Measurements from ENCODE around the gene COPB1.

The COPB1 gene

GRCh38 chr11:14414470-14415461 is 84.8 kb downstream of the COPB1 start (continued):
- TF ChIP-seq ARNTL (CRISPR knock-in tag; IDR thresholded peaks at IDR 0.05; ENCODE audit: borderline replicate concordance, low read depth) = no peak
- TF ChIP-seq ZC3H10 (CRISPR knock-in tag; IDR thresholded peaks at IDR 0.05) = no peak
- TF ChIP-seq ZNF8 (CRISPR knock-in tag; IDR thresholded peaks at IDR 0.05) = no peak
- TF ChIP-seq ZNF70 (CRISPR knock-in tag; IDR thresholded peaks at IDR 0.05) = no peak
- TF ChIP-seq ESRRG (CRISPR knock-in tag; IDR thresholded peaks at IDR 0.05) = no peak
- TF ChIP-seq PPARA (CRISPR knock-in tag; IDR thresholded peaks at IDR 0.05; ENCODE audit: borderline replicate concordance) = no peak

GRCh38 chr11:14413307-14414069 is 86.1 kb downstream of the COPB1 start:
- TF ChIP-seq ZNF70 (CRISPR knock-in tag; IDR thresholded peaks at IDR 0.05) = no peak
- TF ChIP-seq GLIS3 (CRISPR knock-in tag; IDR thresholded peaks at IDR 0.05) = no peak
- no peak for TF ChIP-seq PPARA (CRISPR knock-in tag; IDR thresholded peaks at IDR 0.05; ENCODE audit: borderline replicate concordance)
- TF ChIP-seq ARNTL (CRISPR knock-in tag; IDR thresholded peaks at IDR 0.05; ENCODE audit: borderline replicate concordance, low read depth) = no peak
- no peak for TF ChIP-seq ESRRG (CRISPR knock-in tag; IDR thresholded peaks at IDR 0.05)
- no peak for TF ChIP-seq CSDC2 (CRISPR knock-in tag; IDR thresholded peaks at IDR 0.05)
- no peak for TF ChIP-seq ZC3H10 (CRISPR knock-in tag; IDR thresholded peaks at IDR 0.05)
- TF ChIP-seq ZNF565 (CRISPR knock-in tag; conservative IDR thresholded peaks at IDR 0.05; ENCODE audit: low read depth) = no peak
- no peak for ATAC-seq

- no peak for TF ChIP-seq ZC3H10 (CRISPR knock-in tag; IDR thresholded peaks at IDR 0.05)
- TF ChIP-seq SNAI2 (CRISPR knock-in tag; IDR thresholded peaks at IDR 0.05) = no peak
- TF ChIP-seq ARNTL (CRISPR knock-in tag; IDR thresholded peaks at IDR 0.05; ENCODE audit: borderline replicate concordance, low read depth) = no peak
- TF ChIP-seq CSRNP3 (CRISPR knock-in tag; IDR thresholded peaks at IDR 0.05) = no peak
- no peak for TF ChIP-seq TOX (CRISPR knock-in tag; IDR thresholded peaks at IDR 0.05; ENCODE audit: borderline replicate concordance)
- no peak for TF ChIP-seq PATZ1 (CRISPR knock-in tag; IDR thresholded peaks at IDR 0.05; ENCODE audit: borderline replicate concordance)
- TF ChIP-seq POU6F1 (CRISPR knock-in tag; IDR thresholded peaks at IDR 0.05; ENCODE audit: borderline replicate concordance, low read depth) = no peak
- TF ChIP-seq CREB5 (CRISPR knock-in tag; IDR thresholded peaks at IDR 0.05; ENCODE audit: low read depth) = no peak
- TF ChIP-seq ZNF565 (CRISPR knock-in tag; conservative IDR thresholded peaks at IDR 0.05; ENCODE audit: low read depth) = no peak
- no peak for TF ChIP-seq BACH2 (CRISPR knock-in tag; IDR thresholded peaks at IDR 0.05; ENCODE audit: borderline replicate concordance)
- no peak for TF ChIP-seq PPARA (CRISPR knock-in tag; IDR thresholded peaks at IDR 0.05; ENCODE audit: borderline replicate concordance)
- no peak for TF ChIP-seq RARB (CRISPR knock-in tag; IDR thresholded peaks at IDR 0.05)
- TF ChIP-seq ZFP3 (CRISPR knock-in tag; IDR thresholded peaks at IDR 0.05) = no peak
- ATAC-seq = peak; percentile 59
Measured at GRCh38 chr11:14411818-14412217, 87.8 kb downstream of the COPB1 start.

GRCh38 chr11:14409891-14410290 is 89.7 kb downstream of the COPB1 start:
- no peak for ATAC-seq
- TF ChIP-seq CREB5 (CRISPR knock-in tag; IDR thresholded peaks at IDR 0.05; ENCODE audit: low read depth) (no peak), ZNF565 (CRISPR knock-in tag; conservative IDR thresholded peaks at IDR 0.05; ENCODE audit: low read depth) (no peak), ZFP30 (CRISPR knock-in tag; IDR thresholded peaks at IDR 0.05) (no peak), TCF4 (CRISPR knock-in tag; IDR thresholded peaks at IDR 0.05; ENCODE audit: borderline replicate concordance) (no peak), ISL1 (CRISPR knock-in tag; IDR thresholded peaks at IDR 0.05) (no peak), TSHZ2 (CRISPR knock-in tag; IDR thresholded peaks at IDR 0.05) (no peak), GLIS3 (CRISPR knock-in tag; IDR thresholded peaks at IDR 0.05) (no peak), ESRRG (CRISPR knock-in tag; IDR thresholded peaks at IDR 0.05) (no peak), RARB (CRISPR knock-in tag; IDR thresholded peaks at IDR 0.05) (no peak), ZNF70 (CRISPR knock-in tag; IDR thresholded peaks at IDR 0.05) (no peak)

Data from SK-N-SH treated with all-trans-retinoic acid at 6 μM for 48 hours (cell line).